HepG2 (cell line): Measurements from ENCODE around the gene YPEL3. TPM values are rescaled to one million over a fixed set of nuclear protein-coding genes. Genes with fewer than 3 reads are reported as not detected.

Experiments
- ATAC-seq: fragments of 200-7000 bp; cut with Tn5 transposase; 3 replicates; pipeline ENCODE4 v1.9.1; 2020; ENCODE audit warnings: mild to moderate bottlenecking, moderate library complexity
- BruUV-seq: library from RNA; stranded (reverse); fragments of 400-500 nt; replicated peaks from 2 replicates; lab custom pipeline; 2021; lab: Mats Ljungman, UMichigan
- CTCF ChIA-PET: fragments of 300-600 bp; formaldehyde crosslinking; extraction: SDS; loops from one replicate; lab custom pipeline; 2021; ENCODE audit warnings: low total read pairs, inconsistent platforms, low intra/inter-chr PET ratio; lab: Yijun Ruan, JAX
- POLR2A ChIA-PET: fragments of 350-600 bp; sonication (Branson Sonifier 250); formaldehyde crosslinking; loops from one replicate; lab custom pipeline; 2020; ENCODE audit warnings: antibody characterized with exemption, inconsistent platforms; lab: Yijun Ruan, JAX
- DNase-seq: peaks from one replicate; pipeline ENCODE4 v3.0.0-alpha.2; 2015; ENCODE audit warnings: low spot score
- FAIRE-seq: peaks from 3 replicates; lab custom pipeline; 2011; peaks lifted over from hg19 to GRCh38; lab: Jason Lieb, UNC
- H2AFZ ChIP-seq: one replicate; pipeline ENCODE4 v1.6.1; 2011; ENCODE audit warnings: low read length, inconsistent platforms
- H3K27ac ChIP-seq: fragments of 300-600 bp; 3 replicates; pipeline ENCODE4 v1.8.0; 2011; ENCODE audit warnings: mixed run types, mild to moderate bottlenecking, mixed read lengths, low read length, inconsistent platforms; ENCODE audit not compliant: insufficient read depth; ENCODE audit errors: extremely low read length
- H3K27me3 ChIP-seq, 2 experiments: fragments of 200-600 bp in 1 of 2; 2 replicates in 1 of 2; 3 replicates in 1 of 2; pipeline versions ENCODE4 v1.6.0 to v1.8.0; 2011; ENCODE audit warnings: low read length in 2 of 2, mild to moderate bottlenecking in 2 of 2, moderate library complexity in 2 of 2, inconsistent platforms in 1 of 2; ENCODE audit not compliant: insufficient read depth in 2 of 2, control insufficient read depth in 1 of 2
- H3K36me3 ChIP-seq, 2 experiments: fragments of 200-600 bp in 1 of 2; replicated peaks in 1 of 2; 2 replicates in 1 of 2; 3 replicates in 1 of 2; pipeline versions ENCODE4 v1.5.1 to v1.8.0; 2011; ENCODE audit warnings: low read length in 2 of 2, inconsistent platforms in 1 of 2; ENCODE audit not compliant: insufficient read depth in 2 of 2, control insufficient read depth in 1 of 2
- H3K4me1 ChIP-seq: 2 replicates; pipeline ENCODE4 v1.5.1; 2012; ENCODE audit warnings: low read length, inconsistent platforms; ENCODE audit not compliant: insufficient read depth
- H3K4me2 ChIP-seq: 2 replicates; pipeline ENCODE4 v1.6.0; 2011; ENCODE audit warnings: low read depth, low read length, inconsistent platforms
- H3K4me3 ChIP-seq, 3 experiments: fragments of 200-600 bp in 1 of 3; sonication (generic), shearing (Covaris generic) in 1 of 3; replicated peaks in 1 of 3; 2 replicates each; pipeline ENCODE4 v1.5.1; 2011 to 2016; ENCODE audit warnings: low read length in 3 of 3, inconsistent platforms in 2 of 3, low read depth in 2 of 3, mild to moderate bottlenecking in 2 of 3, control low read depth in 1 of 3, mixed read lengths in 1 of 3; ENCODE audit not compliant: insufficient read depth in 1 of 3
- H3K79me2 ChIP-seq: one replicate; pipeline ENCODE4 v1.6.1; 2011; ENCODE audit warnings: low read length, inconsistent platforms; ENCODE audit not compliant: insufficient read depth
- H3K9ac ChIP-seq: 2 replicates; pipeline ENCODE4 v1.6.0; 2011; ENCODE audit warnings: mild to moderate bottlenecking, low read depth, low read length, inconsistent platforms; ENCODE audit not compliant: insufficient read depth
- H3K9me3 ChIP-seq: 2 replicates; pipeline ENCODE4 v1.5.1; 2012; ENCODE audit warnings: mild to moderate bottlenecking, low read length
- H4K20me1 ChIP-seq: 2 replicates; pipeline ENCODE4 v1.6.0; 2011; ENCODE audit warnings: inconsistent platforms, mild to moderate bottlenecking, low read length, moderate library complexity; ENCODE audit not compliant: insufficient read depth
- AGO2 ChIP-seq: fragments of 200-400 bp; formaldehyde crosslinking; optimal IDR thresholded peaks from 2 replicates; pipeline ENCODE3; 2017; ENCODE audit warnings: mild to moderate bottlenecking, low read depth, low read length, moderate library complexity
- HOXA3 ChIP-seq: sonication (generic); formaldehyde crosslinking; IDR thresholded peaks from 2 replicates; pipeline ENCODE4 v1.5.0; 2020; ENCODE audit warnings: missing genetic modification reagents
- MYC ChIP-seq: sonication (generic); formaldehyde crosslinking; IDR thresholded peaks from 2 replicates; pipeline ENCODE4 v1.9.0; 2021; ENCODE audit warnings: missing genetic modification reagents, borderline replicate concordance
- SMAD3 ChIP-seq: sonication (generic); formaldehyde crosslinking; IDR thresholded peaks from 2 replicates; pipeline ENCODE4 v1.4.0; 2020; ENCODE audit warnings: missing genetic modification reagents
- TP53 ChIP-seq: sonication (generic); formaldehyde crosslinking; conservative IDR thresholded peaks from 2 replicates; pipeline ENCODE4 v1.4.0; 2020; ENCODE audit warnings: missing genetic modification reagents
- ZKSCAN1 ChIP-seq: fragments of 150-350 bp; IDR thresholded peaks from 2 replicates; pipeline ENCODE4 v1.6.1; 2014; ENCODE audit warnings: low read length
- ZNF225 ChIP-seq: sonication (generic); formaldehyde crosslinking; IDR thresholded peaks from 2 replicates; pipeline ENCODE4 v1.4.0; 2020; ENCODE audit warnings: mild to moderate bottlenecking, missing genetic modification reagents
- ZNF235 ChIP-seq: sonication (generic); formaldehyde crosslinking; IDR thresholded peaks from 2 replicates; pipeline ENCODE4 v1.8.1; 2023; ENCODE audit warnings: mild to moderate bottlenecking, missing genetic modification reagents, borderline replicate concordance
- ZNF501 ChIP-seq: sonication (generic); formaldehyde crosslinking; IDR thresholded peaks from 2 replicates; pipeline ENCODE4 v1.5.1; 2020; ENCODE audit warnings: mild to moderate bottlenecking, moderate library complexity, missing genetic modification reagents
- ZNF891 ChIP-seq: sonication (generic); formaldehyde crosslinking; IDR thresholded peaks from 2 replicates; pipeline ENCODE4 v1.5.0; 2020; ENCODE audit warnings: mild to moderate bottlenecking, missing genetic modification reagents
- ZSCAN20 ChIP-seq: sonication (generic); formaldehyde crosslinking; IDR thresholded peaks from 2 replicates; pipeline ENCODE4 v1.4.0; 2020; ENCODE audit warnings: missing genetic modification reagents, mild to moderate bottlenecking, borderline replicate concordance
- WGBS: methylation state at CpG from one replicate; pipeline ENCODE4 v1.1.6; 2017; ENCODE audit warnings: low lambda C conversion rate; 5-methylcytosine and 5-hydroxymethylcytosine counted together
- in situ Hi-C: cut with HindIII; loops from 2 replicates; pipeline ENCODE4 v1.10.0; 2017; ENCODE audit warnings: low pct_unique_long_range_greater_than_20kb; ENCODE audit not compliant: extremely low pct_ligation_motif_present
- intact Hi-C: fragments of 100-400 bp; cut with micrococcal nuclease; formaldehyde crosslinking; loops from one replicate; pipeline ENCODE4 v1.10.0; 2022; ENCODE audit not compliant: unreplicated experiment
- polyA plus RNA-seq, 8 experiments: library from polyadenylated mRNA; depleted of rRNA in 3 of 8; stranded (reverse) in 7 of 8; unstranded in 1 of 8; fragments of >200 nt; fragmentation: Illumina TruSeq in 4 of 8; extraction: Trizol in 4 of 8; gene quantifications; 2 replicates each; pipeline versions ENCODE4 v1.2.1 to v1.2.3, GENCODE V29; 2011 to 2016; ENCODE audit warnings: low read depth in 4 of 8, missing spikeins in 1 of 8, mixed read lengths in 1 of 8; ENCODE audit not compliant: insufficient read depth in 1 of 8
- total RNA-seq, 5 experiments: library from RNA; depleted of rRNA; stranded (reverse); fragments of >200 nt; fragmentation: Illumina TruSeq; extraction: Trizol; gene quantifications; 2 replicates each; pipeline ENCODE4 v1.2.3, GENCODE V29; 2016; ENCODE audit warnings: low read depth in 1 of 5
- TF ChIP-seq, protein P1 (sequence below): IDR thresholded peaks from 2 replicates; pipeline ENCODE4 v1.6.1; 2016; ENCODE audit warnings: low read depth, missing genetic modification reagents, missing compliant biosample characterization
- TF ChIP-seq, protein P2 (sequence below): IDR thresholded peaks from 2 replicates; pipeline ENCODE4 v1.6.1; 2018; ENCODE audit warnings: missing genetic modification reagents, mild to moderate bottlenecking, missing compliant biosample characterization
- TF ChIP-seq, protein P3 (sequence below): sonication (generic); formaldehyde crosslinking; IDR thresholded peaks from 2 replicates; pipeline ENCODE4 v1.4.0; 2020; ENCODE audit warnings: missing genetic modification reagents

The YPEL3 gene
- total and polyA plus RNA-seq, 2 of the 13 experiments (the other 11 are each of a cell fraction or from before 2014, with no cell fraction given) = 5.4 to 47.0 TPM

DNA sequence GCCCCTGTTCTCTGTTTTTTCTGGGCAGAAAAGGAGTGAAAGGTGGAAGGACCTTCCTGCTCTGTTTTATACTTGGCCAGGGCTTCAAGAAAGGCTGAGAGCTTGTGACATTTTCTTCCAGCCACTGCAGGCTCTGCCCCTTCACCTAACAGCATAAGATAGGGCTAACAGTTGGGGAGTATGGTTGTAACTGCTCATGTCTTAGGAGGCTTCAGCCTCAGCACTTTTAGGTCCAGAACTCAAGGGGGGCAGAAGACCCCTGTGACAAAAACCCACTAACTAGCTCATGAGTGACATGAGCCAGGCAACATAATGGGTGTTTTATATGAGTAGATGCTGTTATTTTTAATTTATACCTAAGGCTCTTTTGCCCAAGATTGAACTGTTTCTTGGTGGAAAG, 25.5 kb downstream of the YPEL3 start (continued):
- TF ChIP-seq, protein P1, sequence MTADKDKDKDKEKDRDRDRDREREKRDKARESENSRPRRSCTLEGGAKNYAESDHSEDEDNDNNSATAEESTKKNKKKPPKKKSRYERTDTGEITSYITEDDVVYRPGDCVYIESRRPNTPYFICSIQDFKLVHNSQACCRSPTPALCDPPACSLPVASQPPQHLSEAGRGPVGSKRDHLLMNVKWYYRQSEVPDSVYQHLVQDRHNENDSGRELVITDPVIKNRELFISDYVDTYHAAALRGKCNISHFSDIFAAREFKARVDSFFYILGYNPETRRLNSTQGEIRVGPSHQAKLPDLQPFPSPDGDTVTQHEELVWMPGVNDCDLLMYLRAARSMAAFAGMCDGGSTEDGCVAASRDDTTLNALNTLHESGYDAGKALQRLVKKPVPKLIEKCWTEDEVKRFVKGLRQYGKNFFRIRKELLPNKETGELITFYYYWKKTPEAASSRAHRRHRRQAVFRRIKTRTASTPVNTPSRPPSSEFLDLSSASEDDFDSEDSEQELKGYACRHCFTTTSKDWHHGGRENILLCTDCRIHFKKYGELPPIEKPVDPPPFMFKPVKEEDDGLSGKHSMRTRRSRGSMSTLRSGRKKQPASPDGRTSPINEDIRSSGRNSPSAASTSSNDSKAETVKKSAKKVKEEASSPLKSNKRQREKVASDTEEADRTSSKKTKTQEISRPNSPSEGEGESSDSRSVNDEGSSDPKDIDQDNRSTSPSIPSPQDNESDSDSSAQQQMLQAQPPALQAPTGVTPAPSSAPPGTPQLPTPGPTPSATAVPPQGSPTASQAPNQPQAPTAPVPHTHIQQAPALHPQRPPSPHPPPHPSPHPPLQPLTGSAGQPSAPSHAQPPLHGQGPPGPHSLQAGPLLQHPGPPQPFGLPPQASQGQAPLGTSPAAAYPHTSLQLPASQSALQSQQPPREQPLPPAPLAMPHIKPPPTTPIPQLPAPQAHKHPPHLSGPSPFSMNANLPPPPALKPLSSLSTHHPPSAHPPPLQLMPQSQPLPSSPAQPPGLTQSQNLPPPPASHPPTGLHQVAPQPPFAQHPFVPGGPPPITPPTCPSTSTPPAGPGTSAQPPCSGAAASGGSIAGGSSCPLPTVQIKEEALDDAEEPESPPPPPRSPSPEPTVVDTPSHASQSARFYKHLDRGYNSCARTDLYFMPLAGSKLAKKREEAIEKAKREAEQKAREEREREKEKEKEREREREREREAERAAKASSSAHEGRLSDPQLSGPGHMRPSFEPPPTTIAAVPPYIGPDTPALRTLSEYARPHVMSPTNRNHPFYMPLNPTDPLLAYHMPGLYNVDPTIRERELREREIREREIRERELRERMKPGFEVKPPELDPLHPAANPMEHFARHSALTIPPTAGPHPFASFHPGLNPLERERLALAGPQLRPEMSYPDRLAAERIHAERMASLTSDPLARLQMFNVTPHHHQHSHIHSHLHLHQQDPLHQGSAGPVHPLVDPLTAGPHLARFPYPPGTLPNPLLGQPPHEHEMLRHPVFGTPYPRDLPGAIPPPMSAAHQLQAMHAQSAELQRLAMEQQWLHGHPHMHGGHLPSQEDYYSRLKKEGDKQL (CRISPR knock-in tag) = no peak
- no peak for TF ChIP-seq SMAD3 (CRISPR knock-in tag)

DNA sequence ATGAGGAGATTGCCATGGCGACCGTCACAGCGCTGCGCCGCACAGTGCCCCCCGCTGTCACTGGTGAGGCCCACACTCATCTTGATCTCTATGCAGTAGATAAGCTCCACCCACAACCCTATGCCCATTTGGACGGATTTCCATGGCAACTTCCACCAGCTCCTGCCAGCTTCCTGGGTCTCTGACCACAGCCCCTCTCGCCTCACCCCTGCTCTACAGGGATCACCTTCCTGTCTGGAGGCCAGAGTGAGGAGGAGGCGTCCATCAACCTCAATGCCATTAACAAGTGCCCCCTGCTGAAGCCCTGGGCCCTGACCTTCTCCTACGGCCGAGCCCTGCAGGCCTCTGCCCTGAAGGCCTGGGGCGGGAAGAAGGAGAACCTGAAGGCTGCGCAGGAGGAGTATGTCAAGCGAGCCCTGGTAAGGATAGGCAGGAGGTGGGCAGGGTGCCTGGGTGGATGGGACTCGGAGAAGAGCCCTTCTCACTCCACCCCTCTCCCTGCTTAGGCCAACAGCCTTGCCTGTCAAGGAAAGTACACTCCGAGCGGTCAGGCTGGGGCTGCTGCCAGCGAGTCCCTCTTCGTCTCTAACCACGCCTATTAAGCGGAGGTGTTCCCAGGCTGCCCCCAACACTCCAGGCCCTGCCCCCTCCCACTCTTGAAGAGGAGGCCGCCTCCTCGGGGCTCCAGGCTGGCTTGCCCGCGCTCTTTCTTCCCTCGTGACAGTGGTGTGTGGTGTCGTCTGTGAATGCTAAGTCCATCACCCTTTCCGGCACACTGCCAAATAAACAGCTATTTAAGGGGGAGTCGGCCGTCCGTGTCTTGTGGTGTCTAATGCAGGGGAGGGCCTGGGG, 26.2 kb downstream of the YPEL3 start:
- Histone ChIP-seq H3K79me2 (peaks cover 40% of the 10 kb centered on the region), H4K20me1 (peaks cover 71% of the 10 kb centered on the region), H3K9ac (no peak overlapping the region), H2AFZ (no peak overlapping the region), H3K36me3 (peaks cover 35 to 57% of the 10 kb centered on the region in 2 experiments), H3K4me1 (peaks cover 60% of the 10 kb centered on the region), H3K27ac (no peak overlapping the region), H3K27me3 (peaks cover 0 to 2% of the 10 kb centered on the region in 2 experiments; a peak in 1 of 5 replicates), H3K9me3 (no peaks in the 10 kb centered on the region), H3K4me2 (peak overlapping the region; percentile 99), H3K4me3 (peak overlapping the region in 1 of 3 experiments; percentile 47; a peak in 1 of 6 replicates)
- FAIRE-seq (no peak), DNase-seq (no peak), ATAC-seq (no peak)
- ChIA-PET POLR2A (interaction anchor here (0.6 to 9.1 kb wide), 3 partner anchors 9 to 42 kb away, joined by 3 to 120 read pairs (median 3); partner anchors contain the start of gene TBX6), CTCF (interaction anchor here (1.2 to 2.2 kb wide), 2 partner anchors 22 to 23 kb away, joined by 4 to 9 read pairs; partner anchors contain the start of gene TBX6)
- WGBS = 93% methylated on average over 31 of the region's 31 CpGs
- intact Hi-C loops = loop anchor here (5.0 kb wide), 1 partner anchor 677 kb away; the partner anchor contains the start of gene PHKG2
- in situ Hi-C loops = no loop called here
- BruUV-seq = no TSS peak
- TF ChIP-seq ZSCAN20 (CRISPR knock-in tag) (no peak), MYC (CRISPR knock-in tag) (0 out of 2 replicates have a peak, but pooled peaks have one; percentile 16), TP53 (CRISPR knock-in tag) (no peak), AGO2 (peak; percentile 85), ZKSCAN1 (no peak), ZNF235 (CRISPR knock-in tag) (0 out of 2 replicates have a peak, but pooled peaks have one; percentile 29), ZNF501 (no peak), ZNF891 (CRISPR knock-in tag) (peak; percentile 25; the same call in 1 of the 2 replicates), HOXA3 (CRISPR knock-in tag) (peak; percentile 61), ZNF225 (CRISPR knock-in tag) (no peak)
- TF ChIP-seq, protein P2, sequence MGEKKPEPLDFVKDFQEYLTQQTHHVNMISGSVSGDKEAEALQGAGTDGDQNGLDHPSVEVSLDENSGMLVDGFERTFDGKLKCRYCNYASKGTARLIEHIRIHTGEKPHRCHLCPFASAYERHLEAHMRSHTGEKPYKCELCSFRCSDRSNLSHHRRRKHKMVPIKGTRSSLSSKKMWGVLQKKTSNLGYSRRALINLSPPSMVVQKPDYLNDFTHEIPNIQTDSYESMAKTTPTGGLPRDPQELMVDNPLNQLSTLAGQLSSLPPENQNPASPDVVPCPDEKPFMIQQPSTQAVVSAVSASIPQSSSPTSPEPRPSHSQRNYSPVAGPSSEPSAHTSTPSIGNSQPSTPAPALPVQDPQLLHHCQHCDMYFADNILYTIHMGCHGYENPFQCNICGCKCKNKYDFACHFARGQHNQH (CRISPR knock-in tag) = no peak
- TF ChIP-seq, protein P3, sequence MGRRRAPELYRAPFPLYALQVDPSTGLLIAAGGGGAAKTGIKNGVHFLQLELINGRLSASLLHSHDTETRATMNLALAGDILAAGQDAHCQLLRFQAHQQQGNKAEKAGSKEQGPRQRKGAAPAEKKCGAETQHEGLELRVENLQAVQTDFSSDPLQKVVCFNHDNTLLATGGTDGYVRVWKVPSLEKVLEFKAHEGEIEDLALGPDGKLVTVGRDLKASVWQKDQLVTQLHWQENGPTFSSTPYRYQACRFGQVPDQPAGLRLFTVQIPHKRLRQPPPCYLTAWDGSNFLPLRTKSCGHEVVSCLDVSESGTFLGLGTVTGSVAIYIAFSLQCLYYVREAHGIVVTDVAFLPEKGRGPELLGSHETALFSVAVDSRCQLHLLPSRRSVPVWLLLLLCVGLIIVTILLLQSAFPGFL (CRISPR knock-in tag) = no peak
